GM10847 (cell line): ENCODE results near the gene NCAPG2.

Experiments
- POLR2A ChIP-seq: IDR thresholded peaks from 2 replicates; pipeline ENCODE4 v1.6.1; 2011; ENCODE audit not compliant: insufficient read length; ENCODE audit errors: extremely low read depth

NCAPG2 gene

DNA sequence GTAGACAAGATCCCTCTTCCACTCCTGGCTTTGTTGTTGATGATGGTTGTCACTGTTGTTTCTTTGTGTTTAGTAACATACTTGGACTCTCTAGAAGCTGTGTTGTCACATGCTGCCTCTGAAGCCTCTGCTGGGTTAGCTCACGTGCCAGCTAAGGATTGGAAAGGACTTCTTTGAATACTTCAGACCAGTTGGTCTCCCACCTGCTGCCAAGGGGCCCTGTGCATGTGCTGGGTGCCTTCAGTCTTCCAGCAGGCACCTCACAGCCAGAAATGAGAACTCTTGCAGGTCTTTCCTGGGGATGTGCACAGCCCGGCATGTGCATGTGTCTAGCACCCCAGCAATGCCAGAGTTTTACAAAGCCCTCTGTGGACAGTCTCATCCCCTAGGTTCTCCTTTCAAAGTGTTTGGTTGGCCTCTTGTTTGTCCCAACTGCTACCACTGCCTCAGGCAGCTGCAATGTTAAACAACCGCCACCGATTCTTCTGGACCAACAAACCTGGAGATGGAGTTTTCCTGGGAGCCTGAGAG, 21.7 kb upstream of the NCAPG2 start:
- TF ChIP-seq POLR2A: no peak

DNA sequence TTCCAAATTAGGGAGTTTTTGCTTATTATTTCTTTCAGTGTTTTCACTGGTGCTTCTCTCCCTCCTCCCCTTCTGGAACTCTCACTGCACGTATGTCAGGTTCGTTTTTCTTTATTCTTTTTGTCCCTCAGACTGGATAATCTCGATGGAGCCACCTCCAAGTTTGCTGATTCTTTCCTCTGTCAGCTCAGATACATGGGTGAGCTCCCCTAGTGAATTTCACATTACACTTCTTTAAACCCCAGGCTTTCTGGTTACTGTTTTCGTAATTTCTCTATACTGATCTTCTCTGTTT, 20.8 kb upstream of the NCAPG2 start:
- TF ChIP-seq POLR2A: no peak

DNA sequence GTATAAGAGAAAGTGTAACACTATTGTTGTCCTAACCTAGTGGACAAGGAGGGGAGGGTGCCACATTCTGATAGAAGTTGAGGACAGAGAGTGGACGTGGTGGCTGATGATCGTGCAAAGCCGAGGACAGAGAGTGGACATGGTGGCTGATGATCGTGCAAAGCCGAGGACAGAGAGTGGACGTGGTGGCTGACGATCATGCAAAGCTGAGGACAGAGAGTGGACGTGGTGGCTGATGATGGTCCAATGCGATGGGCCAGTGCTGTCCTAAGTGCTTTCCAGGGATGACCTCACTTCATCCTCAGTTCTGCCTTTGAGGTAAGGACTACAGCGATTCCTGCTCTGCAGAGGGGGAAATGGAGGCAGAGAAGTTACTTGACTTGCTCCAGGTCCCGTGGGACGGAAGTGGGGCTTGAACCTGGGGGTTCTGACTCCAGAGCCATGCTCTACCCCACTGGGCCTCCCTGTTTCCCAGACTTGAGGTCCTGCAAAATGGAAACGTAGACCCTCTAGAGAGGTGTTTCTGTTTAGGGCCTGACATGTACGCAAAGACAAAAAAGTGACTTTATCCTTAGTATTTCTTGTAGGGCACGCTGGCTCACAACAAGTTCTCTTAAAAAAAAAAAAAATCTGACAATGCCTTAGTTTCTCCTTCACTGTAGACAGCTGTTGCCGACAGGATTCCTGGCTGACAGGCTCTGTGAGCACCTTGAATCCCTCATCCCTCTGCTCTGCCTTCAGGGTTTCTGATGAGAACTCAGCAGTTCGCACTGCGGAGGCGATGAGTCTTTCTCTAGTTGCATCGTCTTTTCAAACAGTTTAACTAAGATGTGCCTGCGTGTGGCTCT, 20.3 kb upstream of the NCAPG2 start:
- TF ChIP-seq POLR2A: no peak

DNA sequence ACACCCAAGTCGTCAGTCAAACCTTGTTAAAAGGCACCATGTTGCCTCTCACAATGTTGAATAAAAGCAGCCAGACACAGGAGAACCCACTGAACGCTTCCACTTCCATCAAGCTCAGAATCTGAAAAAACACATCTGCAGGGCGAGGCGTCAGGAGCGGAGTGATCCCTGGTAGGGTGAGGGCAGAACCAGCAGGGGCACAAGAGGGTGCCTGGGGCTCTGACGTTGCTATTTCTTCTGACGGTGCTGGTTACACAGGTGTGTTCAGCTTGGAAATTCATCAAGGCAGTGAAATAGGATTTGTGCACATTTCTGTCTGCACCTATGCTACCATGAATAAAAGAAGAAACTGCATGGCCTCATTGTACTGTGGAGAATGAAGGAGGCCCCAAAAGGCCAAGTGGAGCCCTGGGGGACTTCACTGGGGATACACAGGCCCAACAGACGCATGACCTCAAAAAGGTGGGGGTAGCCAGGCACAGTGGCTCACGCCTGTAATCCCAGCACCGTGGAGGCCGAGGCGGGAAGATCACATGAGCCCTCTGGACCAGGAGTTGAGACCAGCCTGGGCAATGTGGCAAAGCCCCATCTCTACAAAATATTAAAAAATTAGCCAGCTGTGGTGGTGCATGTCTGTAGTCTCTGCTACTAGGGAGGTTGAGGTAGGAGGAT, 19.2 kb upstream of the NCAPG2 start:
- TF ChIP-seq POLR2A: no peak

DNA sequence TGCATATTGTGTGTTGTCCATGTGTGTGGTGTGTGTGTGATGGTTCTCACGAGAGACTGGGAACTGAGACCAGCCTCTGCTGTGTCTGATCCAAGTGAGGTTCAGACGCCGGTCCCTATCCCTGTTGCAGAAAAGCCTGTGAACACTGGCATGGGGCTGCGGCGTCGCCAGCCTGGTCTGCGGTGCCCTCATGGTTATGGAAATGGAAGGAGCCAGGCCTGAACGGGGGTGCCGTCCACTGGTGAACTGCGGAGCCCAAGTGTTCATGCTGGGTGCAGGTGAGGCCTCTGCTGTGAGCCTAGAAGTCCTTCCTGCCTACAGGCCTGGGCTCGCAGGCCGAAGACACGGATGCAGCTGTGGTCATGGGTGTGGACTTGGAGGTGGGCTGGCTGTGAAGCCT, 18.7 kb upstream of the NCAPG2 start:
- no peak for TF ChIP-seq POLR2A

DNA sequence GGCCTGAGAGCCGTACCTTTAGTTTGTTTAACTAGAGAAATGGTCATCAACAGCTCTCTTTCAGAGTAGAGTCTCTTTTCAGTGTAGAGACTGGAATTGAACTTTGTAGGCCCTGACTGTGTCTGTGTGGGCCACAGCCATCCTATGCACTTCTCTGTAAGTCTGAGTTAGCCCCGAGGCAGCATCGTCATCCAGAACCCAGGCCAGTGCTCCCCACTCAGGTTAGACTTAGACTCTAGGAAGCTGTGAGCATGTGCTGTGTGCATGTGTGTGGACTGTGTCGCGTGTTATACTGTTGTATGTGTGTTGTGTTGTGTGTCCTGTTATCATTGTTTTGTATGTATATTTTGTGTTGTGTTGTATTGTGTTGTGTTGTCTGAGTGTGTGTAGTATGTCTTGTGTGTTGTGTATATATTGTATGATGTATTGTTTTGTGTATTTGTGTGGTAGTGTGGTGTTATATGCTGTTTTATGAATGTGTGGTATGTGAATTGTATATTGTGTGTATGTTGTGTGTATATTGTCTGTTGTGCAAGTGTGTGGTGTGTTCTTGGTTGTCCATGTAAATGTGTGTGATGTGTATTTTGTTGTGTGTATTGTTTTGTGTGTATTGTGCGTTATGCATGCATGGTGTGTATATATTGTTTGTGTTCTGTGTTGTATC, 18.1 kb upstream of the NCAPG2 start:
- no peak for TF ChIP-seq POLR2A

DNA sequence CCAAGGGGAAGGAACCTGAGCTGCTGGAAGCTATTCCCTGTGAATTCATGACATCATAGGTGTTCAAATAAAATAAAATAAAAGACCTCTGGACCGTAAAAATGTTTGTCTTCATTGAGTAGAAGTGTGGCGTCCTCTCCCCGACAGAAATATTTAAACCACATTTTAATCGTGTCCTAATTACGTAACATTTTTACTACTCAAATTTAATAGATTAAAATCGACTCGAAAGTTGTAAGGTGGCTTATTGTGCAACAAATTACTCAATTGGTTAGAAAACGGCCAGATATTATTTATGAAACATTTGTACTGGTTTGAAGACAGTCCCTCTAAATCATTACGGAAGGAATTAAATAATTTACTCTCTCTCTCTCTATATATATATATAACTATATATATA, 15.5 kb upstream of the NCAPG2 start:
- no peak for TF ChIP-seq POLR2A

DNA sequence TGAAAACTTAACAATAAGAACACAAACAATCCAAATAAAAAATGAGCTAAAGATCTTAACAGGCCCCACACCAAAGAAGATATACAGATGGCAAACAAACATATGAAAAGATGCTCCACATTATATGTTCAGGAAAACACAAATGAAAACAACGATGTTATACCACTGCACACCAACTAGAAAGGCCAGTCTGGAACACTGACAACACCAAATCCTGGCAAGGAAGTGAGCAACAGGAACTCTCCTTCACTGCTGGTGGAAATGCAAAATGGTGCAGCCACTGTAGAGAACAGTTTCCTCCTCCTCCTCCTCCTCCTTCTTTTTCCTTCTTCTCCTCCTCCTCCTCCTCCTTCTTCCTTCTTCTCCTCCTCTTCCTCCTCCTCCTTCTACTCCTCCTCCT, 12.2 kb upstream of the NCAPG2 start:
- no peak for TF ChIP-seq POLR2A

DNA sequence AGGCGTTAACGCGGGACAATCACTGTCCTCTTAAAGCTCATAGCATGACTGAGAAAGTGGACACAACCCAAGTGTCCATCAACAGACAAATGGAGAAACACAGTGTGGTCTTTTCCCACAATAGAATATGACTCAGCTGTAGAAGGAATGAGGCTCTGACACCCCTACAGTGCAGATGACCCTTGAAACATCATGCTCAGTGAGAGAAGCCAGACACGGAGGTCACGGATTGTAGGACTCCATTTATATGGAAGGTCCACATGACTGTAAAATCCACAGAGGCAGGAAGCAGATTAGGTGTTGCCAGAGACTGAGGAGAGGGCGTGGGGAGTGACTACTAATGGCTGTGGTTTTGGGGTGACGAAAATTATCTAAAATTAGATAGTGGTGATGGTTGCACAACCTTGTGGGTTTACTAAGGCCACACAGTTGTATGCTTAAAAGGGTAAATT, 6.1 kb upstream of the NCAPG2 start:
- no peak for TF ChIP-seq POLR2A

DNA sequence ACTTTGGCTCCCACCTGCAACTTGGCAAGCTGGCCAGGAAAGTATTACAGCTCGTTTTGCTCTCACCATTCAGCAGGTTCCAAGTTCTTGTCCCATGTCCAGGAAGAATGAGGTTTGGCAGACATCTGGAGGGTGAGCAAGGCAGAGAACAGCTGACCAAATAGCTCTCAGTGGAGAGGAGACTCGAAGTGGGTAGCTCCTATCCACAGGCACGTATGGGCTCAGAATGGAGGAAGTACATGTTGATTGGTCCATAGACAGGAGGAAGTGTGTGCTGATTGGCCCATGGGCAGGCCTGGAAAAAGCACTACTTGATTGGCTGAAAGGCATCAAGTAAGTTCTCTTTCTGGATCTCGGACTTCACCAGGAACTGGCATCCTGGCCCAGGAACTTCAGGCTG, 3.0 kb upstream of the NCAPG2 start:
- TF ChIP-seq POLR2A: no peak

DNA sequence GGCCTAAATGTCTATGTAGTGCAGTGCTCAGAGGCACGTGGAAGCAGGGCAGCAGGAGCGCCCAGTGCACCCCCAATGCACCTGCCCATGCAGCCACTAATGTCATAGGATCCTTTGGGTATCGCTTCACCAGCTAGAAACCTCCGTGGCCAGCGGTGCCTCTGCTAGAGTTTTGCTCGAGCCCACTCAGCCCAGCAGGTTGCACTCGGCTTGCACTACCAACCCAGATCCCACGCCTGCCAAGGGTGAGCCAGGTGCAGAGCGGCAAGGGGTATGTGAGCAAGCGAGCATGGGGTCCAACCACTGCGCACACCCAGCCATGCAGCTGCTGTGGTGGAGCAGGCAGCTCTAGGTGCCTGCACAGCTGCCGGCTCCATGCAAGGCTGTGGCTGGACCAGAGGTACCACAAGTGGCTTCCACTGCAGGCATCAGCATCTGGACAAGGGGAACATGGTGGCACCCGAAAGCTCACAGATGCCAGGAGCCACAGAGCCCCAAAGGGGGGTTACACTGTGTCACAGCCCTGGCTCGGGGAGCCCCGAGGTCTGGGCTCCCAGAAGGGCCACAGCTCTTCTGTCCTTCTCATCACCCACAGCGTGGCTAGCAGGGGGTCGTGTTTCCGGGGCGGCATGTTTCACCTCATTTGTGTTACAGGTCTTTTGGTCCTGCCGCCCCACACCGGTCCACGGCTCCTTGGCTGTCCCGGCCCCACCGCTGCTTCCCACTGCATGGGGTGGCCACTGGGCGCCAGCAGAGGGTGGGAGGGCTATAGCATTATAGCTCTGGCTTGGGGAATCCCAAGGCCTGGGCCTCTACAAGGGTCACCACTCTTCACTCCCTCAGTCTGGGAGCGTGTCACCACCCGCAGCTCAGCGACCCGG, 2.3 kb upstream of the NCAPG2 start:
- no peak for TF ChIP-seq POLR2A

DNA sequence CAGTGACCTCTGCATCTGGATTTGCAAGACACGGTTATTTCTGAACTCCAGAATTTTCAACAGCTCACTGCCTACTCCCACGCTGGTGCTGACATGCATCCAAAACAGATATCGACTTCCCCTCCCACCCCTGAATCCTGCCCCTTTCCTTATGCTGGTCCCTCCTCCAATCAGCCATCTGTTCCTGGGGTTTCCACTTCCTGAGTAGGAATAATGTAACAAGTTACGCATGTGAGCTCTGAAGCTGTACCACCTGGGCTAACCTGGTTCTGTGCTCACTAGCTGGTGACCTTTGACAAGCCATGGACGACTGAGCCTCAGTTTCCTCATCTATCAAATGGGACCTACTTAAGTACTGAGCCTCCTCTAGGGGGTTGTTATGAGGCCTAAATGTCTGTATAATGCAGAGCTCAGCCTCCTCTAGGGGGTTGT, 1.7 kb upstream of the NCAPG2 start:
- TF ChIP-seq POLR2A: no peak

DNA sequence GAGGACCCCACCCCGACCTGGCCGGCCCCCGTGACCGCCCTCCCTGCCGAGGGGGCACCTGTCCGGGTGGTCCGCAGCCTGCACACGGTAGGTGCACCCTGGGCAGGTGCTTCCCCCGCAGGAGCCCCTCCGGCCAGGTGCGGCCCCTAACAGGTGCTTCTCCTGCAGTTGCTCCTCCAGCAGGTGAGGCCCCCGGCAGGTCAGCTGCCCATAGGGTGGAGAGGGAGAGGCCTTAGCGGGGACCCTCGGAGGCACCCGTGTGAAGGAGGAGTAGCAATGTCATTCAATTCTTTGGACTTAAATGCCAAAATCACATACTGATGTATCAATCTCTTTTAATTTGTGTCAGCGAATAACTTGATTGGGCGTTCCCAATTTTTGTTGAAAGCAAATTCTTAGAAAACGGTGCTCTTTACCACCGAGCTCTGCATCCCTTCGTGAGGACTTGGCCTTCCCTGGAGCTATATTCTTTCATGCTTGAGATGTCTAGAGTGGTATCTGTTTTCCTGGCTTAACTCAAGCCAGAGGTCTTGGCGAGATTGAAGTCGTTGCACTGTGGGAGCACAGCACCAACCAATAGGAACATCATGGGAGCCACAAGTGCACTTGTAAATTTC, 738 bp upstream of the NCAPG2 start:
- no peak for TF ChIP-seq POLR2A

DNA sequence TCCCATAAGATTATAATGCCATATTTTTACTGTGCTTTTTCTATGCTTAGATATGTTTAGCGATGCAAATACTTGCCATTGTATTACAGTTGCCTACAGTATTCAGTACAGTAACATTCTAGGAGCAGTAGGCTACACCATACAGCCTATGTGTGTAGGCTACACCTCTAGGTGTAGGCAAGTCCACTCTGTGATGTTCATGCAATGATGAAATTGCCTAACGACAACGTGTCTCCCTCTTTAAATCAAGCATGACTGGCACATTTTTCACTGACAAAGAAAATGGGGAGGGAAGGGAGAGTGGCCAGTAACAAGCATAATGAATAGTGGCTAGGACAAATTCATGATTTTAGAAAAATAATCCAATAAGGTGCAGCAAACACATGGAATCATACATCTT, 1.7 kb downstream of the NCAPG2 start:
- no peak for TF ChIP-seq POLR2A

DNA sequence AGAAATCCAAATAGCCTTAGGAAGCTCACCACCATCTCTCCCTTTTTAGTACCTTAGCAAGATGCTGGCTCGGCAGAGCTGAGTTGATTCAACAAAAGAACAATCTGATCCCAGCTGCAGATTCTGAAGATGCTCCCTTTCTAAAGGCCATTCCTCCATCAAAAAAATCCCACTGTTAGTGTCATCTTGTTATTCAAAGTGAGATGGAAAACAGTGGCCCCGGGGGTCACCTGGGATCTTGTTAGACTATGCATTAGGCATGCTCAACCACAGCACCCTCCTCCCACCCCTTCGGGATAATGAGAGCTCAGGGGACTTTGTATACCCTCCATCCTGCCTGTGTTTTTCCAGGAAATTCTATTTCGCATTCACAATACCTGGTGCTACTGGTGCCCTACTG, 2.4 kb downstream of the NCAPG2 start:
- TF ChIP-seq POLR2A: no peak
